Caki2 (cell line): ENCODE data around the gene BCAS3. TPM values are rescaled to one million over a fixed set of nuclear protein-coding genes. Genes with fewer than 3 reads are reported as not detected.

Experiments
- DNase-seq: peaks from one replicate; pipeline ENCODE4 v3.0.0-alpha.2; 2015; ENCODE audit warnings: low read depth
- in situ Hi-C: cut with HindIII; loops from 2 replicates; pipeline ENCODE4 v1.10.0; 2016; ENCODE audit warnings: low sequenced_read_pairs, low pct_unique_long_range_greater_than_20kb, mixed read lengths
- total RNA-seq: library from RNA; depleted of rRNA; stranded (reverse); fragments of >200 nt; shearing (Covaris generic); gene quantifications from 2 replicates; pipeline ENCODE4 v1.2.3, GENCODE V29; 2014; ENCODE audit warnings: low replicate concordance

BCAS3 gene
- total RNA-seq, 1 experiment from 2014 or later = 10.3 TPM

DNA sequence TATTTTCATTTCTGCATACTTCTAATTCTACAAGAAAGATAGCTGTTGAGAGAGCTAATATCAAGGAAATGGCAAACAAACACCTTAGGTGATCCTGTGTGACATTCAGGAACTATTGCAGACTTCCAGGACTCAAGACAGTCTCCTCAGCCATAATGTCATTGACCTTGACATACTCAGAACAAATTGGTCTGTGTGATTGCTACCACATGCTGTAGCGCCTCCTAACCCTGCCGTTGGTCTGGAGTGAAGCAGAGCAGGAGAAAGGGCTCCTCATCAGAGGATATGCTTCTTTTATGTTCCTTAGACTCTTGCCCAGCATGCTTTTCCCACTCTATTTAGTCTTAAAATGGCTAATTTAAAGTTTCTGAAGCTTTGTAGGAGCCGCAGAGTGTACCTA lies 527.8 kb downstream of the BCAS3 start:
- in situ Hi-C loops = no loop called here

GRCh38 chr17:61205931-61206330 lies 528.3 kb downstream of the BCAS3 start:
- DNase-seq = no peak
- in situ Hi-C loops = no loop called here

More for the DNA sequence above, 527.8 kb downstream of the BCAS3 start:
- no peak for DNase-seq

DNA sequence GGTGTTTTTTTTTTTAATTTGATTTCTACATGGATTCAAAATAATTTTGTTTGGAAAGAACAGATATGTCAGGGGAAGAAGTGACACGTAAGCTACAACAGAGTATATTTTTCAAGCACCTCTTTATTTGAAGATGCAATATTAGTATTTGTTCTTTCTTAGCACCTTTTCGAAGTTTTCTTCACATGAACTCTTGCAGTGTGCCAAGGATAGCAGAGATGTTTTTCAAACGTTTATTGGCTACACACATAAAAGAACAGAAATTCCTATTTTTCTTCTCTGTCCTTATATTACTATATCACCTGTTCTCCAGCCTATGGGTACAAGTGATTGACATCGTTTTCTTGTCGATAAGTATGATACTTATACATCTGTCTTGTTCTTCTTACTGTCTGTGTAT lies 529.3 kb downstream of the BCAS3 start:
- in situ Hi-C loops = no loop called here
- no peak for DNase-seq

DNA sequence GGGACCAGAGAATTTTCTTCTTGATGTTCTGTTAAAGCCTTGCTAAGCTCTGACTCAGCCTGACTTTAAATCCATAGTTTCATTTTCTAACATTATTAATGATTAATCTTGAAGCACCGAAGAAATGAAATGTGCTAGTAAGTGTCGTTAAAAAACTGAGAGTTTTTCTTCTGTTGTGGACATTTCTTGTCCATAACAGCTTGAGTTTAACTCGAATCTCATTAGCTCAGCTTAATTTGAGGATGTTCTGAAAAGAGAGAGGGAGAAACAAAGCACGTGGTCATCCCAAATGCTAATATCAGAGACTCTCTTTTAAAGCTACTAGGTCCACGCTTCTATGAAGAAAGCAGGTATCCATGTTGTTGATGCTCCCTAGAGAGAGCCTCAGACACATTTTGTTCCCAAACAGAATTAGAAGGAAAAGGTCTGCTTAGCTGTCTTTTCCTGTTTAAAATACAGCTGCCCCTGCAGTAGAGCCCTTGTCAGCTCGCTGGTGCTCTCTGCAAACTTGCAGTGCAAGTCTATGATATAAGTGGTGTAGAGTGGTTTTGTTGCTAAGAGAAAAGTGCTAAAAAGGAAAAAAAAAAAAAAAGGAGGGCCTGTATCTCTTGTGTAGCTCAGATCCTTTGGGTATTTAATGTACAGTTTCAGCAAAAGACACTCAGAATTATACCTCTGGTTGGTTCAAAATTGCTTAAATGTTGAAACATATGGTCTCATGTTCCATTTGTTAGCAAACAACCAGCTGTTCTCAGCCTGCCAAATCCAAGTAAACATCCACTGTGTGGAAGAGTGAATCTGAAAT lies 530.9 kb downstream of the BCAS3 start:
- in situ Hi-C loops = no loop called here

DNA sequence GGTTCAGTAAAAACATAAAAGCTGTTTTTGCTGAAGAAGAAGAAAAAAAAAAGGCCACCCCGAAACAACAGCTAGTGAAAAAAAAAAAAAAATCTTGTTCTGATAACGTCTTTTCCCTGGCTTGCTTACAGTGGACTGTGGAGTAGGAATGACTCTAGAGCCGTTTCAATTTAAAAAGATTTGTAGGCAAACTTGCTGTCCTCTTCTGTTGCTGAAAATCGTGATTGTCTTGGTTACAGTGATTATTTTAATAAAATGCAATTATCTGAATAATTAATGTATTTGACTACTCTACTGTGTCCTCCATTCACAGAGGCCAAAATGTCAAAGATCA lies 531.4 kb downstream of the BCAS3 start:
- no peak for DNase-seq
- in situ Hi-C loops = no loop called here

More for the DNA sequence above, 530.9 kb downstream of the BCAS3 start:
- DNase-seq = peak; percentile 29

- in situ Hi-C loops = no loop called here
- no peak for DNase-seq
Observed at GRCh38 chr17:61209525-61209924, 531.9 kb downstream of the BCAS3 start.

DNA sequence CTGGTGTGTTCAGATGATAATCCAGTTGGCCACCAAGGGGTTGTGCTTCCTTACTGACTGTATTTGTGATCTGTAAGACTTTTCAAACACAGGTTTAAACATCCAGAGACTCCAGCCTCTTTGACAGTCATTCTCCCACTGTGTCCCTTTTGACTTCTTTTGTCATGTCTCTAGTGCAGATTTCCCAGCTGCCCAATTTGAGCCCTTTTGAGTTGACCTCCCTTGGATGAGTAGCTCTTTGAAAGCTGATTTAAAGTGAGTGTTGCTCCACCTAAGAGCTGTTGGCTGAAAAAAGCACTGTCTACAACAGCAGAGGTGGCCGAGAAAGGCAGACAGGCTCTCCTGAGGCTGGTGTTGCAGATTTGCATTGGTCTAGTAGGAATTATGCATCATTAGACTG lies 533.6 kb downstream of the BCAS3 start:
- in situ Hi-C loops = no loop called here
- no peak for DNase-seq

GRCh38 chr17:61212655-61213054 lies 535.0 kb downstream of the BCAS3 start:
- in situ Hi-C loops = no loop called here
- DNase-seq = no peak

GRCh38 chr17:61214753-61215152 lies 537.1 kb downstream of the BCAS3 start:
- no peak for DNase-seq
- in situ Hi-C loops = no loop called here

- no peak for DNase-seq
- in situ Hi-C loops = no loop called here
Observed at GRCh38 chr17:61216066-61216465, 538.4 kb downstream of the BCAS3 start.

GRCh38 chr17:61217878-61218437 lies 540.3 kb downstream of the BCAS3 start:
- no peak for DNase-seq
- in situ Hi-C loops = no loop called here

DNA sequence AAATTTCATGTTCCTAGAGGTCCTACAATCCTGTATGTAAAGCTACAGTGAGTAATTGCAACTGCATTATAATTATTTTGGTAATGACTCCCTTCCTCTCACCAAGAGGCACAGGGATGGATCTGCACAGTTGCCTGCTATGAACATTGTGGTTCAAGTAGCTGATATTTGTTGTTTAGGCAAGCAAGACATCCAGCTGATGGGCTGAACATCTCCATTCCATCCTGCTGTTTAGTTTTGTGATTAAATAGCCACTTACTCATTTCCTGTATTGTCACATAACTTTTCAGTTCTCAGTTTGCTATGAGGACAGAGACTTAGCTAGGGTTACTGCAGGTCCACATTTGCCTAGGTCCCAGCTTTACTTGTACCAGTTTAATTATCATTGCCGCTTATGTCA lies 540.8 kb downstream of the BCAS3 start:
- no peak for DNase-seq
- in situ Hi-C loops = no loop called here

- no peak for DNase-seq
- in situ Hi-C loops = no loop called here
Observed at GRCh38 chr17:61219460-61219859, 541.8 kb downstream of the BCAS3 start.

- in situ Hi-C loops = no loop called here
- no peak for DNase-seq
Observed at GRCh38 chr17:61221181-61221580, 543.5 kb downstream of the BCAS3 start.

DNA sequence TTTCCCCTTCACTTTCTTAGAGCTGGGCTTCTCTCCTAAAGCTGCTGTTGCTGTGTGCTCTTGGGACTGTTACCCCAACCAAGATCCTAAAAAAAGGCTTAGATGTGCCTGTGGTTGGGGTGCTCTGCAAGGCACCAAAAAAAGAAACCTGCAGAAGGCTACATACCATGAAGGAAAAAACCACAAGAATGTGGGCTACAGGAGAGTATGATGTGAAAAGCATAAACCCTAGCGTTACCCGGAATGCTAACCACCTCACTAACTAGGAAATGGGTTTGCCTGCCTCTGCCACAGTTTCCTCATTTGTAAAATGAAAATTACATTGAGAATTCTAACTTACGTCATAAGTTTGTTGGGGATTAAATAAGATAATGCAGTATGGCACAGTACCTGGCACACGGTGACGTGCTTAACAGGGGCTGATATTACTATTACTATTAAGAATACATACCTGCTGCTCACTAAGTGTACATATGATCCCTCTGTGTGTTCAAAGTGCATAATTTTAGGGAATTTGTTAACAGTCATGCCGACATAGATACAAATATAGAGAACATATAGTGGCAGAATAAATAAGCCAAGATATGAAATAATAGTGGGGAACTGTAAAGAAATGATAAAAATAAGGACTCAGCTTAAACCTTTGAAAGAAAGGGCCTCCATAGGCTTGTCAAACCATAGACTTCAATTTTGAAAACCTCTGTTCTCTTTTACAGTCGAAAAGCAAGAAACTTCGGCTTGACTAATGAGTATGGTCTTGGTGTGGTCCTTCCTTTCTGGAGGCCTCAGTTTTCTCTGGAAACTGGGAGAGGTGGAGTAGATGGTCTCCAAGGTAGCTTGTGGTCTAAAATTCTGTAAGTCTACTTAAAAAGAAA lies 544.2 kb downstream of the BCAS3 start:
- no peak for DNase-seq
- in situ Hi-C loops = no loop called here

DNA sequence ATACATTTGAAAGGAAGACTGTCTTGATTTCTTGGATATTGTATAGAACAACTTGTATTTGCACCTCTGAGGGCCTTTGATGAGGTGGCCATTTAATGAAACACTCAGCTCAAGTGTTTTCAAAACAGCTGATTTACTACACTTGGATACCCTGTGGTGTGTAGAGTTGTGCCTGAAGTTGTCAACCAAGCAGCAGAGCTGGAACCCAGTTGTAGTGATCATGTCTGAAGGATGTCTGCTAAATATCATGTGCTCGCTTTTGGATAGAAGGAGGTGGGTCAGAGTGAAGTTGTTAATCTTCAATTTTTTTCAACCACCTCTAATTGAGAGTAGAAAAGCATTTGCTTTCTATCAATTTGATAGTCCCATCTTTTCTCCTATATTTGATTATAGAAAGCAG lies 546.1 kb downstream of the BCAS3 start:
- in situ Hi-C loops = no loop called here
- no peak for DNase-seq

GRCh38 chr17:61225178-61225882 lies 547.7 kb downstream of the BCAS3 start:
- no peak for DNase-seq
- in situ Hi-C loops = no loop called here

DNA sequence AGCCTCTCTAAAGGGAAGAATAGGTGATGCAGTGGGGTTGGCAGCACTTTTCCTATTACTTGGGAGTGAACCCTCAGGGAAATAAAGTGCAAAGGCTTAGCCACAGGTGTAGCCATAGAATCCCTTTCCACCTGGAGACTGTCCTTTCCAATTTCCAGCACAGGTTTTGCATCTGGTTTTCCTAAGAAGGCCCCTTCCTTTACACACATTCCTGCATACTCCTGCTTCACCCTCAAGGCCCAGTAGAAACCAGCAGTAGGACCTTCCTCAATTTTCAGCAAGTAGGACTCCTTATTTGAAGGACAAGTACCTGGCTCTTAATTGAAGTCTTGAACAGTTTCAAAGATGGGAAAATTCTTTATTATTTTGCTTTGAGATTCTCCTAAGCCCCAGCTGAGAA lies 550.2 kb downstream of the BCAS3 start:
- DNase-seq = no peak
- in situ Hi-C loops = no loop called here

GRCh38 chr17:61230461-61230860 lies 552.8 kb downstream of the BCAS3 start:
- in situ Hi-C loops = no loop called here
- no peak for DNase-seq
